Sciatic nerve (tissue), 2 donors: ENCODE measurements around the gene KLRK1. TPM values are rescaled to one million over a fixed set of nuclear protein-coding genes. Genes with fewer than 3 reads are reported as not detected.
"Not testable (repeated sequence)": the region's sequence is repeated elsewhere in the genome, so short reads cannot be mapped to it uniquely, and the experiment has no call there.

Source experiments
- ATAC-seq: fragments of 200-7000 bp; cut with Tn5 transposase; one replicate; pipeline ENCODE4 v1.9.1; 2020; ENCODE audit warnings: mild to moderate bottlenecking, moderate library complexity
- DNase-seq: peaks from one replicate; pipeline ENCODE4 v3.0.0-alpha.2; 2020; ENCODE audit warnings: low spot score
- intact Hi-C: fragments of 100-400 bp; cut with DNase I; formaldehyde crosslinking; loops from one replicate; pipeline ENCODE4 v1.14.2; 2022
- total RNA-seq: library from RNA; stranded (reverse); fragmentation: NEBNext Ultra II Directional; extraction: Animal tissue kit (Norgen Biotek cat#: 25700); gene quantifications from one replicate; pipeline ENCODE4 v1.2.1, GENCODE V29; 2021
- donor health status: DM: no; HTN: no; CAD: no.
- donor health status: DM: no; HTN: no; CAD: no.

Gene KLRK1
- 3.1 TPM for total RNA-seq

GRCh38 chr12:10389904-10390303, at the start of gene KLRK1:
TSS of gene KLRK1 (minus strand) at chr12:10390041. CDS start at chr12:10388810, 1,231 bp downstream.
- intact Hi-C loops, result no loop called here
- DNase-seq, result no peak
- no peak for ATAC-seq

GRCh38 chr12:10437601-10438000, 47.8 kb upstream of the KLRK1 start:
- DNase-seq, ATAC-seq, intact Hi-C loops: not testable (repeated sequence)

- intact Hi-C loops, result not testable (repeated sequence)
Measured at GRCh38 chr12:10435816-10436215, 46.0 kb upstream of the KLRK1 start, which contains the start of gene KLRC2. TSS of gene KLRC2 (minus strand) at chr12:10436010. CDS start at chr12:10435986, 24 bp downstream.

GRCh38 chr12:10430623-10431022, 40.8 kb upstream of the KLRK1 start:
- ATAC-seq, DNase-seq, intact Hi-C loops: not testable (repeated sequence)

More at GRCh38 chr12:10435816-10436215, 46.0 kb upstream of the KLRK1 start, which contains the start of gene KLRC2:
- not testable (repeated sequence) for ATAC-seq, DNase-seq

- DNase-seq, intact Hi-C loops, ATAC-seq: not testable (repeated sequence)
Measured at GRCh38 chr12:10425938-10426337, 36.1 kb upstream of the KLRK1 start.

GRCh38 chr12:10424260-10424899, 34.5 kb upstream of the KLRK1 start:
- ATAC-seq, DNase-seq, intact Hi-C loops: not testable (repeated sequence)

GRCh38 chr12:10422159-10422558, 32.3 kb upstream of the KLRK1 start:
- intact Hi-C loops, ATAC-seq, DNase-seq: not testable (repeated sequence)

GRCh38 chr12:10420334-10420733, 30.5 kb upstream of the KLRK1 start, which contains the start of gene KLRC3:
TSS of gene KLRC3 (minus strand) at chr12:10420595. CDS start at chr12:10420550, 45 bp downstream.
- intact Hi-C loops, DNase-seq, ATAC-seq: not testable (repeated sequence)

GRCh38 chr12:10409392-10409791, 19.6 kb upstream of the KLRK1 start, which contains the start of gene KLRC4:
TSS of gene KLRC4 (minus strand) at chr12:10409757. CDS start at chr12:10409575, 182 bp downstream.
- ATAC-seq (peak; percentile 46), DNase-seq (no peak)
- intact Hi-C loops, result no loop called here

GRCh38 chr12:10408842-10409241, 19.0 kb upstream of the KLRK1 start:
- no peak for DNase-seq
- intact Hi-C loops, result no loop called here
- no peak for ATAC-seq

- intact Hi-C loops, result no loop called here
- DNase-seq (peak; percentile 56), ATAC-seq (peak; percentile 34)
Measured at GRCh38 chr12:10406725-10407124, 16.9 kb upstream of the KLRK1 start.

GRCh38 chr12:10405294-10405693, 15.5 kb upstream of the KLRK1 start:
- no peak for ATAC-seq
- no peak for DNase-seq
- intact Hi-C loops, result no loop called here

GRCh38 chr12:10404798-10405197, 15.0 kb upstream of the KLRK1 start:
- DNase-seq (no peak), ATAC-seq (no peak)
- intact Hi-C loops, result no loop called here

- ATAC-seq (no peak), DNase-seq (no peak)
- intact Hi-C loops, result no loop called here
Measured at GRCh38 chr12:10400829-10401228, 11.0 kb upstream of the KLRK1 start.

- intact Hi-C loops, result no loop called here
- no peak for ATAC-seq
Measured at GRCh38 chr12:10398168-10398567, 8.3 kb upstream of the KLRK1 start.

GRCh38 chr12:10397296-10397695, 7.5 kb upstream of the KLRK1 start:
- DNase-seq, result no peak
- no peak for ATAC-seq
- intact Hi-C loops, result no loop called here

More at GRCh38 chr12:10398168-10398567, 8.3 kb upstream of the KLRK1 start:
- DNase-seq, result no peak

GRCh38 chr12:10396176-10396575, 6.3 kb upstream of the KLRK1 start:
- intact Hi-C loops, DNase-seq, ATAC-seq: not testable (repeated sequence)

GRCh38 chr12:10395390-10395998, 5.7 kb upstream of the KLRK1 start:
- intact Hi-C loops, result no loop called here
- DNase-seq, result no peak
- ATAC-seq, result peak; percentile 90

GRCh38 chr12:10394531-10395152, 4.8 kb upstream of the KLRK1 start:
- intact Hi-C loops, ATAC-seq: not testable (repeated sequence)

More at GRCh38 chr12:10394531-10395152, 4.8 kb upstream of the KLRK1 start:
- DNase-seq, result not testable (repeated sequence)
